Upper lobe of right lung (tissue), 1 donor: Measurements from ENCODE around the gene RPS10. TPM values are rescaled to one million over a fixed set of nuclear protein-coding genes. Genes with fewer than 3 reads are reported as not detected.

ENCODE experiments used
- ATAC-seq: fragments of 200-7000 bp; cut with Tn5 transposase; one replicate; pipeline ENCODE4 v1.9.1; 2020; ENCODE audit warnings: mild to moderate bottlenecking, moderate library complexity
- DNase-seq: peaks from one replicate; pipeline ENCODE4 v3.0.0-alpha.2; 2020
- H3K27ac ChIP-seq: fragments of 200-600 bp; one replicate; pipeline ENCODE4 v1.8.0; 2022
- H3K27me3 ChIP-seq: fragments of 200-600 bp; one replicate; pipeline ENCODE4 v1.8.0; 2022; ENCODE audit warnings: mild to moderate bottlenecking
- H3K36me3 ChIP-seq: fragments of 200-600 bp; one replicate; pipeline ENCODE4 v1.8.0; 2022
- H3K4me1 ChIP-seq: fragments of 200-600 bp; one replicate; pipeline ENCODE4 v1.8.0; 2022
- H3K4me3 ChIP-seq: fragments of 200-600 bp; one replicate; pipeline ENCODE4 v1.8.0; 2022; ENCODE audit warnings: mild to moderate bottlenecking
- H3K9me3 ChIP-seq: fragments of 200-600 bp; one replicate; pipeline ENCODE4 v1.8.0; 2022
- intact Hi-C: fragments of 100-400 bp; cut with DNase I; formaldehyde crosslinking; loops from one replicate; pipeline ENCODE4 v1.11.0; 2022
- total RNA-seq: library from RNA; stranded (reverse); fragmentation: NEBNext Ultra II Directional; extraction: Animal tissue kit (Norgen Biotek cat#: 25700); gene quantifications from one replicate; pipeline ENCODE4 v1.2.1, GENCODE V29; 2021
- TF ChIP-seq, protein P1 (sequence below): fragments of 200-600 bp; IDR thresholded peaks from one replicate; pipeline ENCODE4 v1.8.0; 2022; ENCODE audit warnings: antibody characterized with exemption
- donor health status: DM: no; HTN: yes; CAD: no; lungs with severe emphysema.

RPS10 gene
- total RNA-seq, 1 donor from 2014 or later, result 875 TPM

DNA sequence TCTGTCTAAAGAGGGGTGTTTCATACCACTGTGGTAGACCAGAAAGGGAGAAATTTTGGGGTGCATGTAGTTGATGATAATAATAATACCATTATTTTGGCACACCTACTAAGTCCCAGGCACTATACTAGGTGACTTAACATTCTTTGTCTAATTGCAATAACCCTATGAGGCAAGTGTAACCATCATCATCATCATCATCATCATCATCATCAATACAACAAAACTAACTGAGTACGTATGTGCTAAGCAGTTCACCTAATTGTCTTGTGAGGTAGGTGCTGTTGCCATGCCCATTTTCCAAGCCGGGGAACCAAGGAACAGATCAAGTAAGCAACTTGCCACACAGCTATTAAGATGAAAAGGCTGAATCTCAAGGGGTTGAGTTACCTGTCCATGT is 37.4 kb upstream of the RPS10 start:
- ATAC-seq, result no peak
- no peak overlapping the region for H3K4me3 ChIP-seq
- TF ChIP-seq, protein P1, sequence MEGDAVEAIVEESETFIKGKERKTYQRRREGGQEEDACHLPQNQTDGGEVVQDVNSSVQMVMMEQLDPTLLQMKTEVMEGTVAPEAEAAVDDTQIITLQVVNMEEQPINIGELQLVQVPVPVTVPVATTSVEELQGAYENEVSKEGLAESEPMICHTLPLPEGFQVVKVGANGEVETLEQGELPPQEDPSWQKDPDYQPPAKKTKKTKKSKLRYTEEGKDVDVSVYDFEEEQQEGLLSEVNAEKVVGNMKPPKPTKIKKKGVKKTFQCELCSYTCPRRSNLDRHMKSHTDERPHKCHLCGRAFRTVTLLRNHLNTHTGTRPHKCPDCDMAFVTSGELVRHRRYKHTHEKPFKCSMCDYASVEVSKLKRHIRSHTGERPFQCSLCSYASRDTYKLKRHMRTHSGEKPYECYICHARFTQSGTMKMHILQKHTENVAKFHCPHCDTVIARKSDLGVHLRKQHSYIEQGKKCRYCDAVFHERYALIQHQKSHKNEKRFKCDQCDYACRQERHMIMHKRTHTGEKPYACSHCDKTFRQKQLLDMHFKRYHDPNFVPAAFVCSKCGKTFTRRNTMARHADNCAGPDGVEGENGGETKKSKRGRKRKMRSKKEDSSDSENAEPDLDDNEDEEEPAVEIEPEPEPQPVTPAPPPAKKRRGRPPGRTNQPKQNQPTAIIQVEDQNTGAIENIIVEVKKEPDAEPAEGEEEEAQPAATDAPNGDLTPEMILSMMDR, result no peak
- intact Hi-C loops, result no loop called here
- H3K27me3 ChIP-seq, result peaks cover 26% of the 10 kb centered on the region
- no peaks in the 10 kb centered on the region for H3K4me1 ChIP-seq
- no peaks in the 10 kb centered on the region for H3K36me3 ChIP-seq
- DNase-seq, result no peak
- H3K9me3 ChIP-seq, result no peaks in the 10 kb centered on the region
- no peak overlapping the region for H3K27ac ChIP-seq

DNA sequence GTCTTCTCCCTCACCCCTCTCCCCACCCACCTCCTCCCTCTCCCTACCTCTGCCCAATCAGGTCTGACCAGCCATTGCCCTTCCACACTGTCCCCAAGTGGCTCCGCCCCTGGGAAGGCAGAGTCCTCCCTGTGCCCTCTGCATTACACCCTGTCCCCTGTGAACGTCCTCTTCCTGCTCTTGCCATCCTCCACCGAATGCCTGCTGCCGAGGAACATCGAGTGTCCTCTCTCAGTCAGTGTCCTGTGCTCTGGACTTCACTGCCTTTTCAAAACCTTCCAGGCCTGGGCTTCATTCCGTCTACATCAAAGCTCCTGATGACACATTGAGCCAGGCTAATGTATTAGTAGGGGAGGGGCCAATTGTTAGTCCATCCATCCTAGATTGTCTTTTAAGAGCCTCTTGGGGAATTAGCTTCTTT is 36.7 kb upstream of the RPS10 start:
- DNase-seq, result no peak
- intact Hi-C loops, result no loop called here
- Histone ChIP-seq H3K27ac (no peak overlapping the region), H3K4me3 (no peak overlapping the region), H3K36me3 (no peaks in the 10 kb centered on the region), H3K27me3 (peaks cover 26% of the 10 kb centered on the region), H3K4me1 (no peaks in the 10 kb centered on the region), H3K9me3 (no peaks in the 10 kb centered on the region)
- ATAC-seq, result peak; percentile 58
- TF ChIP-seq, protein P1, result no peak

GRCh38 chr6:34462010-34462409 is 36.1 kb upstream of the RPS10 start:
- H3K27ac ChIP-seq, result no peak overlapping the region
- no peaks in the 10 kb centered on the region for H3K9me3 ChIP-seq
- intact Hi-C loops, result no loop called here
- ATAC-seq (no peak), DNase-seq (no peak)
- TF ChIP-seq, protein P1, result no peak
- no peak overlapping the region for H3K4me3 ChIP-seq
- H3K27me3 ChIP-seq, result peaks cover 26% of the 10 kb centered on the region
- no peaks in the 10 kb centered on the region for H3K4me1 ChIP-seq
- H3K36me3 ChIP-seq, result no peaks in the 10 kb centered on the region

GRCh38 chr6:34460796-34461507 is 35.1 kb upstream of the RPS10 start:
- no peak overlapping the region for H3K4me3 ChIP-seq
- no peaks in the 10 kb centered on the region for H3K9me3 ChIP-seq
- H3K27ac ChIP-seq, result no peak overlapping the region
- intact Hi-C loops, result no loop called here
- ATAC-seq (no peak), DNase-seq (no peak)
- no peaks in the 10 kb centered on the region for H3K36me3 ChIP-seq
- TF ChIP-seq, protein P1, result no peak
- H3K4me1 ChIP-seq, result no peaks in the 10 kb centered on the region
- H3K27me3 ChIP-seq, result peaks cover 23% of the 10 kb centered on the region

GRCh38 chr6:34459899-34460593 is 34.2 kb upstream of the RPS10 start:
- Histone ChIP-seq H3K4me3 (no peak overlapping the region), H3K36me3 (no peaks in the 10 kb centered on the region), H3K27ac (no peak overlapping the region), H3K9me3 (no peaks in the 10 kb centered on the region), H3K4me1 (no peaks in the 10 kb centered on the region), H3K27me3 (peaks cover 14% of the 10 kb centered on the region)
- TF ChIP-seq, protein P1, result peak; percentile 71
- ATAC-seq (peak; percentile 91), DNase-seq (no peak)
- intact Hi-C loops, result no loop called here
